ENCODE measurements around the gene ST6GALNAC5. TPM values are rescaled to one million over a fixed set of nuclear protein-coding genes. Genes with fewer than 3 reads are reported as not detected.

ST6GALNAC5 gene
- total and polyA plus RNA-seq, 10 of the 15 experiments (the other 5 are each of a cell fraction or from before 2014, with no cell fraction given): under 0.01 to 1.8 (median 0.07) TPM; not detected in 6

DNA sequence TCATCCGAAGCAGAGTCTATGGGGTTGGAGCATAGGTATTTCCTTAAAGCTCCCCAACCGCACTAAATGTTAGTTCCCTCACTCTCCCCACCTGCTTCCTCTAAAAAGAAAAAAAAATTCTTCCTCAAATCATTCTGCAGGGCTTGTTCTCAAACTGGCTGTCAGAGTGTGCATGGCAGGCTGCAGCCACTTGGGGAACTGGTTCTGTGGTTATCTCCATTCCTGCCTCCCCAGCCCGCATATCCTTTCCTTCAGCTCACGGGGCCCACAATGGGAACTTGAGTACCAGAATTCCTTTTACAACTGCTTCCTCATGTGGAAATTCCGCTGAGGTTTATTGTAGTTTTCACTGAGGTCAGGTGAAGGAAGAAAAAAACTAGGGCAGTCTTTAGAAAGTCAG, 192.7 kb downstream of the ST6GALNAC5 start:
- no peak for TF ChIP-seq SUZ12 (IDR thresholded peaks at IDR 0.05; ENCODE audit: unreplicated experiment)
- TF ChIP-seq IRF4 (IDR thresholded peaks at IDR 0.05; ENCODE audit: low read depth, low read length): no peak
- TF ChIP-seq RB1 (IDR thresholded peaks at IDR 0.05; ENCODE audit: borderline replicate concordance): no peak
- TF ChIP-seq CBFB (IDR thresholded peaks at IDR 0.05; ENCODE audit: low read depth): no peak
- TF ChIP-seq STAT1 (conservative IDR thresholded peaks at IDR 0.05): no peak
- no peak for TF ChIP-seq ASH2L (IDR thresholded peaks at IDR 0.05; ENCODE audit: borderline replicate concordance, low read depth)
- TF ChIP-seq, protein P1, sequence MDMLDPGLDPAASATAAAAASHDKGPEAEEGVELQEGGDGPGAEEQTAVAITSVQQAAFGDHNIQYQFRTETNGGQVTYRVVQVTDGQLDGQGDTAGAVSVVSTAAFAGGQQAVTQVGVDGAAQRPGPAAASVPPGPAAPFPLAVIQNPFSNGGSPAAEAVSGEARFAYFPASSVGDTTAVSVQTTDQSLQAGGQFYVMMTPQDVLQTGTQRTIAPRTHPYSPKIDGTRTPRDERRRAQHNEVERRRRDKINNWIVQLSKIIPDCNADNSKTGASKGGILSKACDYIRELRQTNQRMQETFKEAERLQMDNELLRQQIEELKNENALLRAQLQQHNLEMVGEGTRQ (IDR thresholded peaks at IDR 0.05; ENCODE audit: borderline replicate concordance, low read depth, low read length): no peak
- TF ChIP-seq, protein P2, sequence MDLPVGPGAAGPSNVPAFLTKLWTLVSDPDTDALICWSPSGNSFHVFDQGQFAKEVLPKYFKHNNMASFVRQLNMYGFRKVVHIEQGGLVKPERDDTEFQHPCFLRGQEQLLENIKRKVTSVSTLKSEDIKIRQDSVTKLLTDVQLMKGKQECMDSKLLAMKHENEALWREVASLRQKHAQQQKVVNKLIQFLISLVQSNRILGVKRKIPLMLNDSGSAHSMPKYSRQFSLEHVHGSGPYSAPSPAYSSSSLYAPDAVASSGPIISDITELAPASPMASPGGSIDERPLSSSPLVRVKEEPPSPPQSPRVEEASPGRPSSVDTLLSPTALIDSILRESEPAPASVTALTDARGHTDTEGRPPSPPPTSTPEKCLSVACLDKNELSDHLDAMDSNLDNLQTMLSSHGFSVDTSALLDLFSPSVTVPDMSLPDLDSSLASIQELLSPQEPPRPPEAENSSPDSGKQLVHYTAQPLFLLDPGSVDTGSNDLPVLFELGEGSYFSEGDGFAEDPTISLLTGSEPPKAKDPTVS (IDR thresholded peaks at IDR 0.05; ENCODE audit: low read depth, low read length): no peak
- TF ChIP-seq, protein P3, sequence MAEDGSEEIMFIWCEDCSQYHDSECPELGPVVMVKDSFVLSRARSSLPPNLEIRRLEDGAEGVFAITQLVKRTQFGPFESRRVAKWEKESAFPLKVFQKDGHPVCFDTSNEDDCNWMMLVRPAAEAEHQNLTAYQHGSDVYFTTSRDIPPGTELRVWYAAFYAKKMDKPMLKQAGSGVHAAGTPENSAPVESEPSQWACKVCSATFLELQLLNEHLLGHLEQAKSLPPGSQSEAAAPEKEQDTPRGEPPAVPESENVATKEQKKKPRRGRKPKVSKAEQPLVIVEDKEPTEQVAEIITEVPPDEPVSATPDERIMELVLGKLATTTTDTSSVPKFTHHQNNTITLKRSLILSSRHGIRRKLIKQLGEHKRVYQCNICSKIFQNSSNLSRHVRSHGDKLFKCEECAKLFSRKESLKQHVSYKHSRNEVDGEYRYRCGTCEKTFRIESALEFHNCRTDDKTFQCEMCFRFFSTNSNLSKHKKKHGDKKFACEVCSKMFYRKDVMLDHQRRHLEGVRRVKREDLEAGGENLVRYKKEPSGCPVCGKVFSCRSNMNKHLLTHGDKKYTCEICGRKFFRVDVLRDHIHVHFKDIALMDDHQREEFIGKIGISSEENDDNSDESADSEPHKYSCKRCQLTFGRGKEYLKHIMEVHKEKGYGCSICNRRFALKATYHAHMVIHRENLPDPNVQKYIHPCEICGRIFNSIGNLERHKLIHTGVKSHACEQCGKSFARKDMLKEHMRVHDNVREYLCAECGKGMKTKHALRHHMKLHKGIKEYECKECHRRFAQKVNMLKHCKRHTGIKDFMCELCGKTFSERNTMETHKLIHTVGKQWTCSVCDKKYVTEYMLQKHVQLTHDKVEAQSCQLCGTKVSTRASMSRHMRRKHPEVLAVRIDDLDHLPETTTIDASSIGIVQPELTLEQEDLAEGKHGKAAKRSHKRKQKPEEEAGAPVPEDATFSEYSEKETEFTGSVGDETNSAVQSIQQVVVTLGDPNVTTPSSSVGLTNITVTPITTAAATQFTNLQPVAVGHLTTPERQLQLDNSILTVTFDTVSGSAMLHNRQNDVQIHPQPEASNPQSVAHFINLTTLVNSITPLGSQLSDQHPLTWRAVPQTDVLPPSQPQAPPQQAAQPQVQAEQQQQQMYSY (CRISPR knock-in tag; IDR thresholded peaks at IDR 0.05): no peak
- TF ChIP-seq POLR2A (IDR thresholded peaks at IDR 0.05; ENCODE audit: low read depth, low read length): no peak
- TF ChIP-seq POLR2AphosphoS2 (IDR thresholded peaks at IDR 0.05; ENCODE audit: low read depth, low read length): no peak
- no peak for TF ChIP-seq CHD4 (IDR thresholded peaks at IDR 0.05)
- no peak for TF ChIP-seq EED (IDR thresholded peaks at IDR 0.05; ENCODE audit: low read depth)
- TF ChIP-seq, protein P4, sequence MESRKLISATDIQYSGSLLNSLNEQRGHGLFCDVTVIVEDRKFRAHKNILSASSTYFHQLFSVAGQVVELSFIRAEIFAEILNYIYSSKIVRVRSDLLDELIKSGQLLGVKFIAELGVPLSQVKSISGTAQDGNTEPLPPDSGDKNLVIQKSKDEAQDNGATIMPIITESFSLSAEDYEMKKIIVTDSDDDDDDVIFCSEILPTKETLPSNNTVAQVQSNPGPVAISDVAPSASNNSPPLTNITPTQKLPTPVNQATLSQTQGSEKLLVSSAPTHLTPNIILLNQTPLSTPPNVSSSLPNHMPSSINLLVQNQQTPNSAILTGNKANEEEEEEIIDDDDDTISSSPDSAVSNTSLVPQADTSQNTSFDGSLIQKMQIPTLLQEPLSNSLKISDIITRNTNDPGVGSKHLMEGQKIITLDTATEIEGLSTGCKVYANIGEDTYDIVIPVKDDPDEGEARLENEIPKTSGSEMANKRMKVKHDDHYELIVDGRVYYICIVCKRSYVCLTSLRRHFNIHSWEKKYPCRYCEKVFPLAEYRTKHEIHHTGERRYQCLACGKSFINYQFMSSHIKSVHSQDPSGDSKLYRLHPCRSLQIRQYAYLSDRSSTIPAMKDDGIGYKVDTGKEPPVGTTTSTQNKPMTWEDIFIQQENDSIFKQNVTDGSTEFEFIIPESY (IDR thresholded peaks at IDR 0.05): no peak
- TF ChIP-seq FOXM1 (IDR thresholded peaks at IDR 0.05; ENCODE audit: low read depth, low read length): no peak
- no peak for DNase-seq (ENCODE audit: low read depth, low spot score)
- Histone ChIP-seq H3K9me3 (replicated peaks; ENCODE audit: control insufficient read depth, insufficient read depth, low read length) (no peaks in the 10 kb centered on the region), H3K4me3 (no peak overlapping the region), H3K9ac (ENCODE audit: control insufficient read depth, insufficient read depth, low read length) (no peak overlapping the region), H3K36me3 (ENCODE audit: control insufficient read depth in 2 of 2, insufficient read depth in 2 of 2, low read length in 1 of 2) (no peaks in the 10 kb centered on the region), H4K20me1 (ENCODE audit: control insufficient read depth, insufficient read depth) (no peaks in the 10 kb centered on the region), H2AFZ (ENCODE audit: control insufficient read depth, low read depth, low read length) (no peak overlapping the region), H3K27ac (ENCODE audit: control insufficient read depth, insufficient read depth) (no peak overlapping the region), H3K4me1 (ENCODE audit: control insufficient read depth, insufficient read depth, low read length) (no peaks in the 10 kb centered on the region), H3K27me3 (replicated peaks in 1 of 2; ENCODE audit: control insufficient read depth in 2 of 2, insufficient read depth in 2 of 2, low read length in 1 of 2) (no peaks in the 10 kb centered on the region), H3K79me2 (ENCODE audit: control insufficient read depth, insufficient read depth, low read length) (no peaks in the 10 kb centered on the region), H3K4me2 (ENCODE audit: control insufficient read depth, insufficient read depth) (no peak overlapping the region)
- intact Hi-C loops (cut with micrococcal nuclease; ENCODE audit: unreplicated experiment): no loop called here
- no TSS peak for BruUV-seq (replicated peaks)
- ChIA-PET RAD21 (ENCODE audit: unreplicated experiment) (no interaction called here), POLR2A (no interaction called here), CTCF (interaction anchor here (0.6 to 1.3 kb wide), 2 partner anchors 68 to 1154 kb away, joined by 3 read pairs; no protein-coding TSS in a partner anchor), SMC1A (ENCODE audit: uncharacterized antibody, unreplicated experiment) (interaction anchor here (1.7 kb wide), 1 partner anchor 12 kb away, joined by 7 read pairs; no protein-coding TSS in a partner anchor)
- in situ Hi-C loops (cut with MboI): no loop called here
- no peak for FAIRE-seq
- 0% methylated on average over 5 of the region's 5 CpGs for WGBS (ENCODE audit: insufficient coverage, insufficient replicate concordance, low lambda C conversion rate, missing lambda C conversion rate)
- no peak for ATAC-seq
